ENCODE data around the gene ARHGEF28.

Gene ARHGEF28

DNA sequence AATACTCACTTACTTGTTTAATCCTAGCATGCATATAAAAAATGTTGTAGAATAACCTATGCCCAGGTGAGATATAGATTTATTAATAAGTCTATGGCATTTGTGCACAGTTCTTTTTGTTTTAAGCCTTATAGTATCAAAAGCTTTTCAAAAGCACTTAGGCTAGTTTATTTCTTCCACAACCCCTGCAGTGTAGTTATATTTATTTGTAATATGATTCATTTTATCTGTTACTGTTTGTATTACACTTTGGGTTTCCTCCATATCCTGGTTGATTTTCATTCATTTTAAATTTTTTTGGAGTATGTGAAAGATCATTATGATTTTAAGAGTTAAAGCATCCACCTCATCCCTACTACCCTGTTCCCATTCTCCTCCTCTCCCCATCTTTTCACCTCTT is 18.8 kb upstream of the ARHGEF28 start:
- DNase-seq: no peak
- Histone ChIP-seq H3K9ac (ENCODE audit: low read length) (no peak overlapping the region), H3K79me2 (ENCODE audit: control insufficient read depth, insufficient read depth, low read length, poor library complexity) (no peaks in the 10 kb centered on the region), H3K4me2 (ENCODE audit: low read length) (no peak overlapping the region), H3K9me3 (ENCODE audit: insufficient read depth, low read depth, low read length) (no peaks in the 10 kb centered on the region), H3K36me3 (ENCODE audit: control insufficient read depth in 1 of 2, insufficient read depth in 2 of 2, low read length in 2 of 2) (no peaks in the 10 kb centered on the region), H3K27ac (ENCODE audit: low read depth, low read length) (no peak overlapping the region), H2BK5ac (ENCODE audit: low read depth, low read length, poor library complexity) (no peak overlapping the region), H3K27me3 (ENCODE audit: insufficient read depth, low read length) (no peaks in the 10 kb centered on the region), H3K79me1 (ENCODE audit: low read length) (no peaks in the 10 kb centered on the region), H3K23ac (ENCODE audit: low read length) (no peak overlapping the region), H2AFZ (ENCODE audit: insufficient read depth, low read length, poor library complexity) (no peak overlapping the region), H2BK120ac (ENCODE audit: insufficient read depth, low read length, poor library complexity) (no peak overlapping the region), H4K12ac (ENCODE audit: low read depth, low read length) (no peak overlapping the region), H2BK12ac (ENCODE audit: low read length) (no peak overlapping the region), H3K14ac (ENCODE audit: low read length) (no peak overlapping the region), H4K91ac (ENCODE audit: low read depth, low read length) (no peak overlapping the region), H3K4me1 (ENCODE audit: control insufficient read depth in 1 of 2, insufficient read depth in 2 of 2, low read length in 2 of 2) (no peaks in the 10 kb centered on the region), H4K8ac (ENCODE audit: low read depth, low read length) (no peak overlapping the region), H3K18ac (ENCODE audit: low read length) (no peak overlapping the region), H3K4me3 (ENCODE audit: low read depth, low read length) (no peak overlapping the region), H3K4ac (ENCODE audit: low read depth, low read length) (no peak overlapping the region), H2AK5ac (ENCODE audit: low read length) (no peak overlapping the region)

GRCh38 chr5:73612799-73613198 is 13.2 kb upstream of the ARHGEF28 start:
- WGBS (ENCODE audit: extremely low coverage, insufficient coverage, insufficient read length): no CpG with 5 or more reads among the region's 3 CpGs
- H2BK5ac ChIP-seq (ENCODE audit: low read depth, low read length, poor library complexity): no peak overlapping the region
- H3K79me1 ChIP-seq (ENCODE audit: low read length): no peaks in the 10 kb centered on the region
- no peak overlapping the region for H3K27ac ChIP-seq (ENCODE audit: low read depth, low read length)
- H3K4ac ChIP-seq (ENCODE audit: low read depth, low read length): no peak overlapping the region
- no peak overlapping the region for H4K8ac ChIP-seq (ENCODE audit: low read depth, low read length)
- H3K27me3 ChIP-seq (ENCODE audit: insufficient read depth, low read length): no peaks in the 10 kb centered on the region
- DNase-seq: no peak
- no peak overlapping the region for H2BK12ac ChIP-seq (ENCODE audit: low read length)
- H3K14ac ChIP-seq (ENCODE audit: low read length): no peak overlapping the region
- no peak overlapping the region for H3K4me2 ChIP-seq (ENCODE audit: low read length)
- no peak overlapping the region for H4K91ac ChIP-seq (ENCODE audit: low read depth, low read length)
- H3K18ac ChIP-seq (ENCODE audit: low read length): no peak overlapping the region
- H4K12ac ChIP-seq (ENCODE audit: low read depth, low read length): no peak overlapping the region
- H3K4me3 ChIP-seq (ENCODE audit: low read depth, low read length): no peak overlapping the region
- H3K9me3 ChIP-seq (ENCODE audit: insufficient read depth, low read depth, low read length): no peaks in the 10 kb centered on the region
- H3K36me3 ChIP-seq (ENCODE audit: control insufficient read depth in 1 of 2, insufficient read depth in 2 of 2, low read length in 2 of 2): no peaks in the 10 kb centered on the region
- no peak overlapping the region for H2AK5ac ChIP-seq (ENCODE audit: low read length)
- H2AFZ ChIP-seq (ENCODE audit: insufficient read depth, low read length, poor library complexity): no peak overlapping the region
- H3K79me2 ChIP-seq (ENCODE audit: control insufficient read depth, insufficient read depth, low read length, poor library complexity): no peaks in the 10 kb centered on the region
- H2BK120ac ChIP-seq (ENCODE audit: insufficient read depth, low read length, poor library complexity): no peak overlapping the region
- no peak overlapping the region for H3K23ac ChIP-seq (ENCODE audit: low read length)
- H3K4me1 ChIP-seq (ENCODE audit: control insufficient read depth in 1 of 2, insufficient read depth in 2 of 2, low read length in 2 of 2): no peaks in the 10 kb centered on the region
- H3K9ac ChIP-seq (ENCODE audit: low read length): no peak overlapping the region

- Histone ChIP-seq H4K12ac (ENCODE audit: low read depth, low read length) (no peak overlapping the region), H3K9ac (ENCODE audit: low read length) (no peak overlapping the region), H3K27me3 (ENCODE audit: insufficient read depth, low read length) (no peaks in the 10 kb centered on the region), H3K23ac (ENCODE audit: low read length) (no peak overlapping the region), H3K4me2 (ENCODE audit: low read length) (no peak overlapping the region), H4K8ac (ENCODE audit: low read depth, low read length) (no peak overlapping the region), H3K4me3 (ENCODE audit: low read depth, low read length) (no peak overlapping the region), H3K79me1 (ENCODE audit: low read length) (no peaks in the 10 kb centered on the region), H2AFZ (ENCODE audit: insufficient read depth, low read length, poor library complexity) (no peak overlapping the region), H2BK5ac (ENCODE audit: low read depth, low read length, poor library complexity) (no peak overlapping the region), H3K36me3 (ENCODE audit: control insufficient read depth in 1 of 2, insufficient read depth in 2 of 2, low read length in 2 of 2) (no peaks in the 10 kb centered on the region), H3K27ac (ENCODE audit: low read depth, low read length) (no peak overlapping the region), H2BK120ac (ENCODE audit: insufficient read depth, low read length, poor library complexity) (no peak overlapping the region), H2AK5ac (ENCODE audit: low read length) (no peak overlapping the region), H3K4ac (ENCODE audit: low read depth, low read length) (no peak overlapping the region), H4K91ac (ENCODE audit: low read depth, low read length) (no peak overlapping the region), H3K4me1 (ENCODE audit: control insufficient read depth in 1 of 2, insufficient read depth in 2 of 2, low read length in 2 of 2) (no peaks in the 10 kb centered on the region), H3K9me3 (ENCODE audit: insufficient read depth, low read depth, low read length) (no peaks in the 10 kb centered on the region), H2BK12ac (ENCODE audit: low read length) (no peak overlapping the region), H3K14ac (ENCODE audit: low read length) (no peak overlapping the region), H3K18ac (ENCODE audit: low read length) (no peak overlapping the region), H3K79me2 (ENCODE audit: control insufficient read depth, insufficient read depth, low read length, poor library complexity) (no peaks in the 10 kb centered on the region)
- no peak for DNase-seq
- no CpG with 5 or more reads among the region's 2 CpGs for WGBS (ENCODE audit: extremely low coverage, insufficient coverage, insufficient read length)
Measured at GRCh38 chr5:73615085-73615484, 10.9 kb upstream of the ARHGEF28 start.

GRCh38 chr5:73615947-73616346 is 10.0 kb upstream of the ARHGEF28 start:
- H2AK5ac ChIP-seq (ENCODE audit: low read length): no peak overlapping the region
- no peaks in the 10 kb centered on the region for H3K79me2 ChIP-seq (ENCODE audit: control insufficient read depth, insufficient read depth, low read length, poor library complexity)
- no peaks in the 10 kb centered on the region for H3K9me3 ChIP-seq (ENCODE audit: insufficient read depth, low read depth, low read length)
- H3K4me2 ChIP-seq (ENCODE audit: low read length): no peak overlapping the region
- no peak overlapping the region for H4K12ac ChIP-seq (ENCODE audit: low read depth, low read length)
- H3K4me3 ChIP-seq (ENCODE audit: low read depth, low read length): no peak overlapping the region
- no peaks in the 10 kb centered on the region for H3K79me1 ChIP-seq (ENCODE audit: low read length)
- H4K8ac ChIP-seq (ENCODE audit: low read depth, low read length): no peak overlapping the region
- H3K27me3 ChIP-seq (ENCODE audit: insufficient read depth, low read length): no peaks in the 10 kb centered on the region
- no peak overlapping the region for H3K23ac ChIP-seq (ENCODE audit: low read length)
- no peak overlapping the region for H3K18ac ChIP-seq (ENCODE audit: low read length)
- WGBS (ENCODE audit: extremely low coverage, insufficient coverage, insufficient read length): no CpG with 5 or more reads among the region's 4 CpGs
- H3K4me1 ChIP-seq (ENCODE audit: control insufficient read depth in 1 of 2, insufficient read depth in 2 of 2, low read length in 2 of 2): no peaks in the 10 kb centered on the region
- no peak overlapping the region for H2BK120ac ChIP-seq (ENCODE audit: insufficient read depth, low read length, poor library complexity)
- no peak overlapping the region for H4K91ac ChIP-seq (ENCODE audit: low read depth, low read length)
- H3K4ac ChIP-seq (ENCODE audit: low read depth, low read length): no peak overlapping the region
- H3K36me3 ChIP-seq (ENCODE audit: control insufficient read depth in 1 of 2, insufficient read depth in 2 of 2, low read length in 2 of 2): no peaks in the 10 kb centered on the region
- H3K9ac ChIP-seq (ENCODE audit: low read length): no peak overlapping the region
- no peak overlapping the region for H2AFZ ChIP-seq (ENCODE audit: insufficient read depth, low read length, poor library complexity)
- H3K14ac ChIP-seq (ENCODE audit: low read length): no peak overlapping the region
- no peak overlapping the region for H2BK5ac ChIP-seq (ENCODE audit: low read depth, low read length, poor library complexity)
- H3K27ac ChIP-seq (ENCODE audit: low read depth, low read length): no peak overlapping the region
- H2BK12ac ChIP-seq (ENCODE audit: low read length): no peak overlapping the region
- no peak for DNase-seq

Data from trophoblast cell (in vitro differentiated cells and primary cell).